NCI-H1930 (cell line): ENCODE data around the gene HEATR5A.
"Not testable (repeated sequence)": the region's sequence is repeated elsewhere in the genome, so short reads cannot be mapped to it uniquely, and the experiment has no call there.

Source experiments
- DNase-seq, 2 experiments: peaks; one replicate each; lab custom pipeline; 2025; lab: John Stamatoyannopoulos, UW

HEATR5A gene

GRCh38 chr14:31283578-31284252 is 136.6 kb downstream of the HEATR5A start:
- DNase-seq = no peak

GRCh38 chr14:31283153-31283552 is 137.2 kb downstream of the HEATR5A start:
- no peak for DNase-seq

GRCh38 chr14:31280871-31281220 is 139.5 kb downstream of the HEATR5A start:
- no peak for DNase-seq

- DNase-seq = no peak
Observed at GRCh38 chr14:31280132-31280870, 140.0 kb downstream of the HEATR5A start.

GRCh38 chr14:31278883-31279282 is 141.5 kb downstream of the HEATR5A start:
- DNase-seq = no peak

GRCh38 chr14:31277085-31277484 is 143.3 kb downstream of the HEATR5A start:
- no peak for DNase-seq

- not testable (repeated sequence) for DNase-seq
Observed at GRCh38 chr14:31276417-31276816, 143.9 kb downstream of the HEATR5A start.

GRCh38 chr14:31275731-31276130 is 144.6 kb downstream of the HEATR5A start:
- DNase-seq = no peak

GRCh38 chr14:31271648-31272047 is 148.7 kb downstream of the HEATR5A start:
- DNase-seq = no peak

GRCh38 chr14:31270196-31270772 is 150.1 kb downstream of the HEATR5A start:
- no peak for DNase-seq

- no peak for DNase-seq
Observed at GRCh38 chr14:31269634-31270195, 150.6 kb downstream of the HEATR5A start.

GRCh38 chr14:31268216-31268615 is 152.1 kb downstream of the HEATR5A start:
- DNase-seq = no peak

GRCh38 chr14:31266437-31267331 is 153.7 kb downstream of the HEATR5A start:
- no peak for DNase-seq

GRCh38 chr14:31265701-31266398 is 154.5 kb downstream of the HEATR5A start:
- DNase-seq = no peak

- no peak for DNase-seq
Observed at GRCh38 chr14:31263485-31264133, 156.7 kb downstream of the HEATR5A start.

- no peak for DNase-seq
Observed at GRCh38 chr14:31261859-31262731, 158.3 kb downstream of the HEATR5A start.

GRCh38 chr14:31261523-31261858 is 158.9 kb downstream of the HEATR5A start:
- no peak for DNase-seq

GRCh38 chr14:31259040-31259435 is 161.3 kb downstream of the HEATR5A start:
- DNase-seq = not testable (repeated sequence)

GRCh38 chr14:31258427-31259039 is 161.8 kb downstream of the HEATR5A start:
- no peak for DNase-seq
